AG10803 (cell line): Measurements from ENCODE around the gene CNKSR2.

Source experiments
- DNase-seq: peaks from one replicate; pipeline ENCODE4 v3.0.0; 2010; ENCODE audit warnings: low read depth
- H3K4me3 ChIP-seq: 2 replicates; pipeline ENCODE4 v1.5.1; 2011; ENCODE audit warnings: mild to moderate bottlenecking, low read length, control low read depth
- TF ChIP-seq, protein P1 (sequence below): conservative IDR thresholded peaks from 2 replicates; pipeline ENCODE4 v1.5.1; 2011; ENCODE audit warnings: mild to moderate bottlenecking, low read length, control low read depth, inconsistent platforms

CNKSR2 gene

GRCh38 chrX:21620234-21620633, 246.0 kb downstream of the CNKSR2 start:
- TF ChIP-seq, protein P1, sequence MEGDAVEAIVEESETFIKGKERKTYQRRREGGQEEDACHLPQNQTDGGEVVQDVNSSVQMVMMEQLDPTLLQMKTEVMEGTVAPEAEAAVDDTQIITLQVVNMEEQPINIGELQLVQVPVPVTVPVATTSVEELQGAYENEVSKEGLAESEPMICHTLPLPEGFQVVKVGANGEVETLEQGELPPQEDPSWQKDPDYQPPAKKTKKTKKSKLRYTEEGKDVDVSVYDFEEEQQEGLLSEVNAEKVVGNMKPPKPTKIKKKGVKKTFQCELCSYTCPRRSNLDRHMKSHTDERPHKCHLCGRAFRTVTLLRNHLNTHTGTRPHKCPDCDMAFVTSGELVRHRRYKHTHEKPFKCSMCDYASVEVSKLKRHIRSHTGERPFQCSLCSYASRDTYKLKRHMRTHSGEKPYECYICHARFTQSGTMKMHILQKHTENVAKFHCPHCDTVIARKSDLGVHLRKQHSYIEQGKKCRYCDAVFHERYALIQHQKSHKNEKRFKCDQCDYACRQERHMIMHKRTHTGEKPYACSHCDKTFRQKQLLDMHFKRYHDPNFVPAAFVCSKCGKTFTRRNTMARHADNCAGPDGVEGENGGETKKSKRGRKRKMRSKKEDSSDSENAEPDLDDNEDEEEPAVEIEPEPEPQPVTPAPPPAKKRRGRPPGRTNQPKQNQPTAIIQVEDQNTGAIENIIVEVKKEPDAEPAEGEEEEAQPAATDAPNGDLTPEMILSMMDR, result no peak
- H3K4me3 ChIP-seq, result no peak overlapping the region
- no peak for DNase-seq

GRCh38 chrX:21623778-21624501, 249.7 kb downstream of the CNKSR2 start:
- no peak overlapping the region for H3K4me3 ChIP-seq
- no peak for DNase-seq
- TF ChIP-seq, protein P1, result no peak

- DNase-seq, result peak; percentile 3
- TF ChIP-seq, protein P1, result no peak
- no peak overlapping the region for H3K4me3 ChIP-seq
Measured at GRCh38 chrX:21632027-21632426, 257.8 kb downstream of the CNKSR2 start.

GRCh38 chrX:21638311-21638710, 264.1 kb downstream of the CNKSR2 start:
- no peak overlapping the region for H3K4me3 ChIP-seq
- DNase-seq, result peak; percentile 61
- TF ChIP-seq, protein P1, result no peak

GRCh38 chrX:21639775-21640174, 265.6 kb downstream of the CNKSR2 start:
- TF ChIP-seq, protein P1, result no peak
- no peak overlapping the region for H3K4me3 ChIP-seq
- no peak for DNase-seq

GRCh38 chrX:21645431-21645830, 271.2 kb downstream of the CNKSR2 start:
- peak; percentile 14 for DNase-seq
- no peak overlapping the region for H3K4me3 ChIP-seq
- TF ChIP-seq, protein P1, result no peak

- DNase-seq, result no peak
- TF ChIP-seq, protein P1, result no peak
- H3K4me3 ChIP-seq, result no peak overlapping the region
Measured at GRCh38 chrX:21645886-21646285, 271.7 kb downstream of the CNKSR2 start.
